ENCODE results near the gene MND1.

MND1 gene

GRCh38 chr4:153318696-153319320 is 25.7 kb upstream of the MND1 start:
- Histone ChIP-seq H3K36me3 (ENCODE audit: insufficient read depth, insufficient read length, low read length) (peaks cover 12% of the 10 kb centered on the region), H3K4me3 (ENCODE audit: insufficient read length, low read depth) (no peak overlapping the region), H3K9me3 (ENCODE audit: insufficient read depth, low read length) (no peaks in the 10 kb centered on the region), H3K9ac (ENCODE audit: insufficient read length, low read depth) (no peak overlapping the region), H3K27me3 (ENCODE audit: insufficient read depth, insufficient read length) (no peaks in the 10 kb centered on the region), H3K4me1 (ENCODE audit: insufficient read depth, insufficient read length) (no peaks in the 10 kb centered on the region)
- TF ChIP-seq YY1 (IDR thresholded peaks at IDR 0.05; ENCODE audit: insufficient read depth, insufficient read length) (no peak), ZNF274 (IDR thresholded peaks at IDR 0.05; ENCODE audit: low read depth, low read length) (no peak), SUZ12 (IDR thresholded peaks at IDR 0.05; ENCODE audit: extremely low read depth, insufficient read depth, insufficient read length) (no peak)
- no peak for DNase-seq (ENCODE audit: low read depth, low spot score)

- Histone ChIP-seq H3K4me3 (ENCODE audit: insufficient read length, low read depth) (no peak overlapping the region), H3K9ac (ENCODE audit: insufficient read length, low read depth) (no peak overlapping the region), H3K4me1 (ENCODE audit: insufficient read depth, insufficient read length) (no peaks in the 10 kb centered on the region), H3K9me3 (ENCODE audit: insufficient read depth, low read length) (no peaks in the 10 kb centered on the region), H3K27me3 (ENCODE audit: insufficient read depth, insufficient read length) (no peaks in the 10 kb centered on the region), H3K36me3 (ENCODE audit: insufficient read depth, insufficient read length, low read length) (peaks cover 23% of the 10 kb centered on the region)
- no peak for TF ChIP-seq ZNF274 (IDR thresholded peaks at IDR 0.05; ENCODE audit: low read depth, low read length)
- TF ChIP-seq SUZ12 (IDR thresholded peaks at IDR 0.05; ENCODE audit: extremely low read depth, insufficient read depth, insufficient read length) = no peak
- TF ChIP-seq YY1 (IDR thresholded peaks at IDR 0.05; ENCODE audit: insufficient read depth, insufficient read length) = no peak
- DNase-seq (ENCODE audit: low read depth, low spot score) = no peak
Measured at GRCh38 chr4:153322791-153323190, 21.7 kb upstream of the MND1 start.

GRCh38 chr4:153324046-153324445 is 20.4 kb upstream of the MND1 start:
- TF ChIP-seq ZNF274 (IDR thresholded peaks at IDR 0.05; ENCODE audit: low read depth, low read length) = no peak
- no peak for TF ChIP-seq YY1 (IDR thresholded peaks at IDR 0.05; ENCODE audit: insufficient read depth, insufficient read length)
- no peak for TF ChIP-seq SUZ12 (IDR thresholded peaks at IDR 0.05; ENCODE audit: extremely low read depth, insufficient read depth, insufficient read length)
- DNase-seq (ENCODE audit: low read depth, low spot score) = no peak
- Histone ChIP-seq H3K4me1 (ENCODE audit: insufficient read depth, insufficient read length) (no peaks in the 10 kb centered on the region), H3K4me3 (ENCODE audit: insufficient read length, low read depth) (no peak overlapping the region), H3K9ac (ENCODE audit: insufficient read length, low read depth) (no peak overlapping the region), H3K36me3 (ENCODE audit: insufficient read depth, insufficient read length, low read length) (peaks cover 28% of the 10 kb centered on the region), H3K27me3 (ENCODE audit: insufficient read depth, insufficient read length) (no peaks in the 10 kb centered on the region), H3K9me3 (ENCODE audit: insufficient read depth, low read length) (no peaks in the 10 kb centered on the region)

GRCh38 chr4:153325558-153325957 is 18.9 kb upstream of the MND1 start:
- H3K9me3 ChIP-seq (ENCODE audit: insufficient read depth, low read length) = no peaks in the 10 kb centered on the region
- no peak for DNase-seq (ENCODE audit: low read depth, low spot score)
- peaks cover 28% of the 10 kb centered on the region for H3K36me3 ChIP-seq (ENCODE audit: insufficient read depth, insufficient read length, low read length)
- H3K9ac ChIP-seq (ENCODE audit: insufficient read length, low read depth) = no peak overlapping the region
- H3K27me3 ChIP-seq (ENCODE audit: insufficient read depth, insufficient read length) = no peaks in the 10 kb centered on the region
- TF ChIP-seq ZNF274 (IDR thresholded peaks at IDR 0.05; ENCODE audit: low read depth, low read length) (no peak), SUZ12 (IDR thresholded peaks at IDR 0.05; ENCODE audit: extremely low read depth, insufficient read depth, insufficient read length) (no peak), YY1 (IDR thresholded peaks at IDR 0.05; ENCODE audit: insufficient read depth, insufficient read length) (no peak)
- no peak overlapping the region for H3K4me3 ChIP-seq (ENCODE audit: insufficient read length, low read depth)
- H3K4me1 ChIP-seq (ENCODE audit: insufficient read depth, insufficient read length) = no peaks in the 10 kb centered on the region

GRCh38 chr4:153326513-153326912 is 18.0 kb upstream of the MND1 start:
- peaks cover 27% of the 10 kb centered on the region for H3K36me3 ChIP-seq (ENCODE audit: insufficient read depth, insufficient read length, low read length)
- H3K9me3 ChIP-seq (ENCODE audit: insufficient read depth, low read length) = no peaks in the 10 kb centered on the region
- no peaks in the 10 kb centered on the region for H3K4me1 ChIP-seq (ENCODE audit: insufficient read depth, insufficient read length)
- no peak overlapping the region for H3K4me3 ChIP-seq (ENCODE audit: insufficient read length, low read depth)
- no peak overlapping the region for H3K9ac ChIP-seq (ENCODE audit: insufficient read length, low read depth)
- DNase-seq (ENCODE audit: low read depth, low spot score) = no peak
- no peaks in the 10 kb centered on the region for H3K27me3 ChIP-seq (ENCODE audit: insufficient read depth, insufficient read length)
- TF ChIP-seq YY1 (IDR thresholded peaks at IDR 0.05; ENCODE audit: insufficient read depth, insufficient read length) (no peak), SUZ12 (IDR thresholded peaks at IDR 0.05; ENCODE audit: extremely low read depth, insufficient read depth, insufficient read length) (no peak)

- Histone ChIP-seq H3K9me3 (ENCODE audit: insufficient read depth, low read length) (no peaks in the 10 kb centered on the region), H3K27me3 (ENCODE audit: insufficient read depth, insufficient read length) (no peaks in the 10 kb centered on the region), H3K9ac (ENCODE audit: insufficient read length, low read depth) (no peak overlapping the region), H3K4me3 (ENCODE audit: insufficient read length, low read depth) (no peak overlapping the region), H3K4me1 (ENCODE audit: insufficient read depth, insufficient read length) (no peaks in the 10 kb centered on the region), H3K36me3 (ENCODE audit: insufficient read depth, insufficient read length, low read length) (peaks cover 27% of the 10 kb centered on the region)
- DNase-seq (ENCODE audit: low read depth, low spot score) = no peak
- TF ChIP-seq ZNF274 (IDR thresholded peaks at IDR 0.05; ENCODE audit: low read depth, low read length) = no peak
- no peak for TF ChIP-seq YY1 (IDR thresholded peaks at IDR 0.05; ENCODE audit: insufficient read depth, insufficient read length)
- TF ChIP-seq SUZ12 (IDR thresholded peaks at IDR 0.05; ENCODE audit: extremely low read depth, insufficient read depth, insufficient read length) = no peak
Measured at GRCh38 chr4:153327247-153327646, 17.2 kb upstream of the MND1 start.

- TF ChIP-seq YY1 (IDR thresholded peaks at IDR 0.05; ENCODE audit: insufficient read depth, insufficient read length) = no peak
- Histone ChIP-seq H3K9ac (ENCODE audit: insufficient read length, low read depth) (no peak overlapping the region), H3K27me3 (ENCODE audit: insufficient read depth, insufficient read length) (no peaks in the 10 kb centered on the region), H3K36me3 (ENCODE audit: insufficient read depth, insufficient read length, low read length) (peaks cover 16% of the 10 kb centered on the region), H3K9me3 (ENCODE audit: insufficient read depth, low read length) (no peaks in the 10 kb centered on the region), H3K4me1 (ENCODE audit: insufficient read depth, insufficient read length) (no peaks in the 10 kb centered on the region), H3K4me3 (ENCODE audit: insufficient read length, low read depth) (no peak overlapping the region)
- no peak for DNase-seq (ENCODE audit: low read depth, low spot score)
Measured at GRCh38 chr4:153332936-153333335, 11.6 kb upstream of the MND1 start.

Data from NT2/D1 (cell line).